ENCODE results near the gene UCP3. TPM values are rescaled to one million over a fixed set of nuclear protein-coding genes. Genes with fewer than 3 reads are reported as not detected.
A peak's percentile ranks its signal among the peaks of the same experiment; 100 is the strongest.

The UCP3 gene
- total and polyA plus RNA-seq, 7 donors = 8.9 to 587 (median 202) TPM

GRCh38 chr11:73980001-73980961, 28.6 kb downstream of the UCP3 start:
- TF ChIP-seq CTCF (IDR thresholded peaks at IDR 0.05) = no peak
- no peak for ATAC-seq
- Histone ChIP-seq H3K27ac (peak overlapping the region; percentile 92), H3K36me3 (ENCODE audit: insufficient read depth in 1 of 2, low read depth in 1 of 2) (peaks cover 0 to 58% of the 10 kb centered on the region in 2 donors), H3K9me3 (no peaks in the 10 kb centered on the region), H3K4me1 (peaks cover 25% of the 10 kb centered on the region), H3K27me3 (ENCODE audit: insufficient read depth in 3 of 3, low read length in 2 of 3) (no peaks in the 10 kb centered on the region), H3K4me3 (peak overlapping the region; percentile 71)
- intact Hi-C loops (cut with DNase I) = loop anchor here in 1 of 2 donors (5.0 kb wide), 1 partner anchor 42 kb away; no protein-coding TSS in a partner anchor
- 76 to 88% (median 77%) methylated on average over 6 of the region's 6 CpGs for WGBS, 3 donors
- DNase-seq = peak; percentile 39 to 63

- H3K4me1 ChIP-seq = peaks cover 15% of the 10 kb centered on the region
- no peaks in the 10 kb centered on the region for H3K9me3 ChIP-seq
- H3K27ac ChIP-seq = no peak overlapping the region
- H3K36me3 ChIP-seq (ENCODE audit: insufficient read depth in 1 of 2, low read depth in 1 of 2) = peaks cover 0 to 70% of the 10 kb centered on the region in 2 donors
- ATAC-seq (no peak), DNase-seq (peak in 1 of 2 donors; percentile 12)
- H3K4me3 ChIP-seq = no peak overlapping the region
- WGBS, 3 donors = 90 to 98% (median 94%) methylated on average over 3 of the region's 3 CpGs
- TF ChIP-seq CTCF (IDR thresholded peaks at IDR 0.05) = no peak
- intact Hi-C loops (cut with DNase I) = no loop called here
- H3K27me3 ChIP-seq (ENCODE audit: insufficient read depth in 3 of 3, low read length in 2 of 3) = no peaks in the 10 kb centered on the region
These were observed 30.3 kb downstream of the UCP3 start for GRCh38 chr11:73978576-73979086.

GRCh38 chr11:73977856-73978519, 30.9 kb downstream of the UCP3 start:
- intact Hi-C loops (cut with DNase I) = no loop called here
- Histone ChIP-seq H3K4me3 (no peak overlapping the region), H3K27me3 (ENCODE audit: insufficient read depth in 3 of 3, low read length in 2 of 3) (no peaks in the 10 kb centered on the region), H3K36me3 (ENCODE audit: insufficient read depth in 1 of 2, low read depth in 1 of 2) (peaks cover 0 to 70% of the 10 kb centered on the region in 2 donors), H3K4me1 (peaks cover 15% of the 10 kb centered on the region), H3K9me3 (no peaks in the 10 kb centered on the region), H3K27ac (no peak overlapping the region)
- TF ChIP-seq CTCF (IDR thresholded peaks at IDR 0.05) = no peak
- ATAC-seq = no peak
- peak in 1 of 2 donors; percentile 36 for DNase-seq
- WGBS, 3 donors = 96 to 98% (median 98%) methylated on average over 18 of the region's 18 CpGs

GRCh38 chr11:73976451-73977151, 32.3 kb downstream of the UCP3 start:
- Histone ChIP-seq H3K27ac (no peak overlapping the region), H3K36me3 (ENCODE audit: insufficient read depth in 1 of 2, low read depth in 1 of 2) (peaks cover 0 to 70% of the 10 kb centered on the region in 2 donors), H3K4me3 (no peak overlapping the region), H3K27me3 (ENCODE audit: insufficient read depth in 3 of 3, low read length in 2 of 3) (no peaks in the 10 kb centered on the region), H3K4me1 (peaks cover 15% of the 10 kb centered on the region), H3K9me3 (no peaks in the 10 kb centered on the region)
- intact Hi-C loops (cut with DNase I) = no loop called here
- peak in 1 of 2 donors; percentile 23 for DNase-seq
- no peak for ATAC-seq
- TF ChIP-seq CTCF (IDR thresholded peaks at IDR 0.05) = no peak
- 92 to 93% (median 92%) methylated on average over 14 of the region's 14 CpGs for WGBS, 3 donors
